Activated CD8-positive, alpha-beta memory T cell treated with anti-CD3 and anti-CD28 coated beads, Interleukin-2, amount 50 U/mL, for 24 hours (primary cell): ENCODE data around the gene LRP10.

Experiments used
- DNase-seq: peaks from one replicate; pipeline ENCODE4 v3.0.0-alpha.2; 2020; ENCODE audit errors: extremely low read depth

LRP10 gene

GRCh38 chr14:22918804-22919600 is 47.5 kb downstream of the LRP10 start, which contains the start of gene RBM23:
RBM23 (minus strand) TSS chr14:22919149.
- peak; percentile 99 for DNase-seq

GRCh38 chr14:22919601-22919921 is 48.0 kb downstream of the LRP10 start:
- DNase-seq, result no peak

- no peak for DNase-seq
Measured at GRCh38 chr14:22920697-22921096, 49.2 kb downstream of the LRP10 start.

- no peak for DNase-seq
Measured at GRCh38 chr14:22922294-22922693, 50.8 kb downstream of the LRP10 start.

- no peak for DNase-seq
Measured at GRCh38 chr14:22923746-22924145, 52.2 kb downstream of the LRP10 start.

GRCh38 chr14:22925513-22925912 is 54.0 kb downstream of the LRP10 start:
- DNase-seq, result no peak

GRCh38 chr14:22926316-22926715 is 54.8 kb downstream of the LRP10 start:
- DNase-seq, result no peak

GRCh38 chr14:22928237-22929103 is 56.9 kb downstream of the LRP10 start:
- DNase-seq, result no peak

- peak; percentile 92 for DNase-seq
Measured at GRCh38 chr14:22929104-22929960, 57.8 kb downstream of the LRP10 start, which contains the start of gene PRMT5. PRMT5 (minus strand) TSS chr14:22929376; CDS start chr14:22929361, 15 bp downstream.

- DNase-seq, result no peak
Measured at GRCh38 chr14:22929961-22930364, 58.4 kb downstream of the LRP10 start.
